ENCODE measurements around the gene ZNF516. TPM values are rescaled to one million over a fixed set of nuclear protein-coding genes. Genes with fewer than 3 reads are reported as not detected.
"Not testable (repeated sequence)": the region's sequence is repeated elsewhere in the genome, so short reads cannot be mapped to it uniquely, and the experiment has no call there.

ZNF516 gene
- total RNA-seq, 1 donor = 27.7 TPM

GRCh38 chr18:76487070-76487469 lies 8.0 kb downstream of the ZNF516 start:
- Histone ChIP-seq H3K4me1 (ENCODE audit: insufficient read depth, low read length) (peaks cover 86% of the 10 kb centered on the region), H3K27me3 (ENCODE audit: insufficient read depth, low read length) (no peaks in the 10 kb centered on the region), H3K9me3 (ENCODE audit: low read depth, low read length) (no peaks in the 10 kb centered on the region), H3K4me3 (ENCODE audit: low read length) (no peak overlapping the region)

DNA sequence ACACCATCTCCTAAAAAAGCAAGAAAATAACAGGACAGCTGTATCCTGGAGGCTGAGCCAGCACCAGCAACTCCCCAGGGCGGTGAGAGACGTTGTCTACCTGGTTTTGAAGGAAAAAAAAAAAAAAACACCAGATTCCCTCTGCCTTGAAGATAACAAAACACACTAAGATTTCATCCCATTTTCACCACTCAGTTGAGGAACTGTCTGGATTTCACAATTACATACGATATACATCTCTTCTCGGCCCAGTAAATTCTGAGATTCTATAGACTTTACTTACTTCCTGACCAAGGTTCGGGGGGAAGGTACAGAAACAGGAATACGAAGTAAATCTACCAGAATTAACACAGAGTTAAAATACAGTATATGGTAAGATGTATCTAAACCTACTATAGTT lies 8.5 kb downstream of the ZNF516 start:
- Histone ChIP-seq H3K4me1 (ENCODE audit: insufficient read depth, low read length) (peaks cover 83% of the 10 kb centered on the region), H3K4me3 (ENCODE audit: low read length) (no peak overlapping the region), H3K9me3 (ENCODE audit: low read depth, low read length) (no peaks in the 10 kb centered on the region), H3K27me3 (ENCODE audit: insufficient read depth, low read length) (no peaks in the 10 kb centered on the region)

GRCh38 chr18:76486038-76486437 lies 9.0 kb downstream of the ZNF516 start:
- Histone ChIP-seq H3K27me3 (ENCODE audit: insufficient read depth, low read length) (no peaks in the 10 kb centered on the region), H3K9me3 (ENCODE audit: low read depth, low read length) (no peaks in the 10 kb centered on the region), H3K4me1 (ENCODE audit: insufficient read depth, low read length) (peaks cover 87% of the 10 kb centered on the region), H3K4me3 (ENCODE audit: low read length) (no peak overlapping the region)

DNA sequence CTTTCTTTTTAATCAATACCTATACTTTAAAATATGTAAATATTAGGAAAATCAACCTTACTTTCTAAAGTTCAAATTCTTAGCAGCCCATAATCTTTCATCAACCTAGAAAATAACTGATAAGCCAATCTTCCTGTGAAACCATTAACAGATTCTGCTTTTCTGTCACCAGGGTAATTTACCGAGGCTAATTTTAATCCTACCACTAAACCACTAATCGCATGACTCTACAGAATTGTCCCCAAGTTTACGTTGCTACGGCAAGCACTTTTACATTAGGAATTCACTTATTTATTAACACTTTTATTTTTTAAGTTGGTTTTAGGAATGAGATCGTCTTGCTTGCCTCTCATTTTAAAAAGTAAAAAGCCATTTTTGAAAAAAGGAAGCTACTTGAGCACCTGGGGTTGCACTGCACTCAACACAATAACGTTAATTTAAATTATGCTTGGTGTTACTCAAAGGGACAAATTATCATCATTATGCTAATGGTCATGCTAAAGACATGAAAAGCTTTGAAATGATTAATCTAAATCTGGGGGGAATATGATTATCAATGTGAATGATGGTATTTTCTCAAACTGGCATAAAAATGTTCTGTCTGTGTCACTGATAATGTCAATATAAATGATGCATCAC lies 10.2 kb downstream of the ZNF516 start:
- Histone ChIP-seq H3K4me1 (ENCODE audit: insufficient read depth, low read length) (peaks cover 89% of the 10 kb centered on the region), H3K27me3 (ENCODE audit: insufficient read depth, low read length) (no peaks in the 10 kb centered on the region), H3K9me3 (ENCODE audit: low read depth, low read length) (no peaks in the 10 kb centered on the region)

GRCh38 chr18:76483780-76484179 lies 11.3 kb downstream of the ZNF516 start:
- peaks cover 90% of the 10 kb centered on the region for H3K4me1 ChIP-seq (ENCODE audit: insufficient read depth, low read length)
- no peak overlapping the region for H3K4me3 ChIP-seq (ENCODE audit: low read length)
- H3K9me3 ChIP-seq (ENCODE audit: low read depth, low read length) = no peaks in the 10 kb centered on the region
- H3K27me3 ChIP-seq (ENCODE audit: insufficient read depth, low read length) = no peaks in the 10 kb centered on the region

More for the DNA sequence above, 10.2 kb downstream of the ZNF516 start:
- H3K4me3 ChIP-seq (ENCODE audit: low read length) = no peak overlapping the region

- no peaks in the 10 kb centered on the region for H3K27me3 ChIP-seq (ENCODE audit: insufficient read depth, low read length)
- no peak overlapping the region for H3K4me3 ChIP-seq (ENCODE audit: low read length)
- no peaks in the 10 kb centered on the region for H3K9me3 ChIP-seq (ENCODE audit: low read depth, low read length)
- H3K4me1 ChIP-seq (ENCODE audit: insufficient read depth, low read length) = peaks cover 89% of the 10 kb centered on the region
Measured at GRCh38 chr18:76482971-76483691, 11.9 kb downstream of the ZNF516 start.

GRCh38 chr18:76482267-76482666 lies 12.8 kb downstream of the ZNF516 start:
- Histone ChIP-seq H3K27me3 (ENCODE audit: insufficient read depth, low read length) (no peaks in the 10 kb centered on the region), H3K4me3 (ENCODE audit: low read length) (no peak overlapping the region), H3K4me1 (ENCODE audit: insufficient read depth, low read length) (peaks cover 90% of the 10 kb centered on the region), H3K9me3 (ENCODE audit: low read depth, low read length) (no peaks in the 10 kb centered on the region)

GRCh38 chr18:76480913-76481312 lies 14.1 kb downstream of the ZNF516 start:
- Histone ChIP-seq H3K4me1 (ENCODE audit: insufficient read depth, low read length) (peaks cover 92% of the 10 kb centered on the region), H3K9me3 (ENCODE audit: low read depth, low read length) (no peaks in the 10 kb centered on the region), H3K4me3 (ENCODE audit: low read length) (no peak overlapping the region), H3K27me3 (ENCODE audit: insufficient read depth, low read length) (no peaks in the 10 kb centered on the region)

- H3K27me3 ChIP-seq (ENCODE audit: insufficient read depth, low read length) = no peaks in the 10 kb centered on the region
- no peak overlapping the region for H3K4me3 ChIP-seq (ENCODE audit: low read length)
- no peaks in the 10 kb centered on the region for H3K9me3 ChIP-seq (ENCODE audit: low read depth, low read length)
- peaks cover 90% of the 10 kb centered on the region for H3K4me1 ChIP-seq (ENCODE audit: insufficient read depth, low read length)
Measured at GRCh38 chr18:76479351-76480238, 15.4 kb downstream of the ZNF516 start.

DNA sequence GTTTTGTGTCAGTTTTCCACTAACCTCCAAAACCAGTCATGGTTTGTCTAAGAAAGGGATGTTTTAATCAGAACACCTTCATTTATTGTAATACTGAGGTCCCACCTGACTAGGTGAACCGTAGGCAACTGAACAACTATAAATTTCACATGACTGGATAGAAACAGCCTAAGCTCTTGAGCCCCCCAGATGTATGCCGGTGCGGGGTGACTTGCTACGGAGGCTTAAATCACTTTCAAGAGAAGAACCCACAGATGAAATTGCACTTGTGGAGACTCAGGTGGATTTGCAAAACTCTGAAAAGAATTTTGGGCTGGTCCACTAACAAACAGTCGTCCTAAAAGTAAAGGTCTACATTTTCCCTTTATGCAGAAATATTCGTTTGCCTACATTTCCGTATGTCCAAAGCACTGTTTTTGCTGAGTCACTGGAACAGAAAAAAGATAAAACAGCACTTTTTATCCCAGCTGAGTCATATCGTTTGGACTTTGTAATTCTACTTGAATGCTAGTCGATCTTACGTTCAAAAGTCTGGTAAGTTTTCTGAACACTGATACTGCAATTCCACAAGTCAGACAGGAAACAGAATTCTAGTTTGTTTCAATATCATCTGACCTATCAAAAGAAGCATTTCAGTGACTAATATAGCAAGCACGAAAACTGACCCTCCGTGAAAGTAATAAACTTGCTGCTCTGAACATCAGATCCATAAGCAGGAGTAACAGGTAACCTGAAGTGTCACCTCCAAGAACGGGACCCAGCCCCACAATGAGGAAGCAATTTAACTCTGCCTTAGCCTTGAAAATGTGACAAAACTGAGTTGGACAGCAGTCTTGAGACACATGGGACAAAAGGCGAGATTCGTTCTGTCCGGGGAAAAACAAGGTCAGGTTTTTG lies 18.1 kb downstream of the ZNF516 start:
- H3K4me3 ChIP-seq (ENCODE audit: low read length) = no peak overlapping the region
- H3K4me1 ChIP-seq (ENCODE audit: insufficient read depth, low read length) = peaks cover 83% of the 10 kb centered on the region
- H3K27me3 ChIP-seq (ENCODE audit: insufficient read depth, low read length) = no peaks in the 10 kb centered on the region
- H3K9me3 ChIP-seq (ENCODE audit: low read depth, low read length) = no peaks in the 10 kb centered on the region

DNA sequence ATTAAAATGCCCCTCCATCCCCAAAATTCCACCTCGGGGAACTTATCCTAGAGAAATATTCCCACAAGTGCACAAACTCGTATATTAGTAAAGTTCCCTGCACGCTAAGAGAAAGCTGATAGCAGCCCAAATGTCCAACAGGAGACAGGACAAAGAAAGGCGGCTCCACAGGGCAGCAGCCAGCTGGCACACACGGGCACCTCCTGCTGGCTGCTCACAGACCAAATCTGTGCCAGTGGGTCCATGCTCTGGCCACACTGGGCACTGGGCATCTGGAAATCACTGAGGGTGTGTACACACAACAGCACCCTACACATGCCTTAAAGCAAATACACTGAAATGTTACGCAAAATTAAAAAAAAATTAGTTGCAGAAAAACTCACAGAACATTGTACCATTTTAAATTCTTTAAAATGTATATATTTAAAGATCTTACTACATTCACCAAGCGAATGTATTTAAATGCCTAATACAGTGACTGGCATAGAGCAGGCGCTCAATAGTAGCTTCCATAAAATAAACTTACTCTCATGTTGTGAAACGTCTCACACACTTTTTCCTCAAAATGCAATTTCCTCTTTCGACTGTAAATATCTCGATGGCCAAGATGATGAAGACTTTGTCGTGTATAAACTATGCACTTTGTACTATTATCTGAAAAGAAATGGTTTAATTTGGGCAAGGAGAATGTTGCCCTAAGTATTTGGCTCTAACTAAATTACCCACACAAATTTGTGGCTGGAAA lies 19.4 kb downstream of the ZNF516 start:
- H3K4me1 ChIP-seq (ENCODE audit: insufficient read depth, low read length) = peaks cover 82% of the 10 kb centered on the region

GRCh38 chr18:76474824-76475223 lies 20.2 kb downstream of the ZNF516 start:
- no peak overlapping the region for H3K4me3 ChIP-seq (ENCODE audit: low read length)

More for the DNA sequence above, 19.4 kb downstream of the ZNF516 start:
- H3K27me3 ChIP-seq (ENCODE audit: insufficient read depth, low read length) = no peaks in the 10 kb centered on the region
- no peaks in the 10 kb centered on the region for H3K9me3 ChIP-seq (ENCODE audit: low read depth, low read length)
- H3K4me3 ChIP-seq (ENCODE audit: low read length) = no peak overlapping the region

GRCh38 chr18:76473521-76473920 lies 21.5 kb downstream of the ZNF516 start:
- not testable (repeated sequence) for H3K9me3 ChIP-seq (ENCODE audit: low read depth, low read length); H3K27me3 ChIP-seq (ENCODE audit: insufficient read depth, low read length); H3K4me3 ChIP-seq (ENCODE audit: low read length)
- H3K4me1 ChIP-seq (ENCODE audit: insufficient read depth, low read length) = peaks cover 74% of the 10 kb centered on the region

More at GRCh38 chr18:76474824-76475223, 20.2 kb downstream of the ZNF516 start:
- peaks cover 81% of the 10 kb centered on the region for H3K4me1 ChIP-seq (ENCODE audit: insufficient read depth, low read length)
- no peaks in the 10 kb centered on the region for H3K27me3 ChIP-seq (ENCODE audit: insufficient read depth, low read length)
- H3K9me3 ChIP-seq (ENCODE audit: low read depth, low read length) = no peaks in the 10 kb centered on the region

DNA sequence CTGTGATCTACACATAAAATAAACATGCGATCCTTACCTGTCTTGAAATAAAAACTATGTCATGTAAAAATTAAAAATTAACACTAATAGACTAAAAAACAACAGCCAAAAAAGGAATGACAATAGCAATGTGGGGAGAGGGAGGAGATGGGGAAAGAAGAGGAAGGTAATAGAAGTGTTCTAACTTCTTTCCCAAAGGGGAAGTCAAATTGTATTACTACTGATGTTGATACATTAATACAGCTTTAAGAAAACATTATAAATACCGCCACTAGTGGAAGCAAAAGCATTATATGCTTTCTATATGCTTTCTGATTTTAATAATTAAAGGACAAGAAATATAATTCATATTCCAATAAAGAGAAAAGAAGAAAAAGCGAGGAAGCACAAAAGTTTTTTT lies 22.2 kb downstream of the ZNF516 start:
- no peak overlapping the region for H3K4me3 ChIP-seq (ENCODE audit: low read length)
- peaks cover 77% of the 10 kb centered on the region for H3K4me1 ChIP-seq (ENCODE audit: insufficient read depth, low read length)
- no peaks in the 10 kb centered on the region for H3K9me3 ChIP-seq (ENCODE audit: low read depth, low read length)
- no peaks in the 10 kb centered on the region for H3K27me3 ChIP-seq (ENCODE audit: insufficient read depth, low read length)

All from mononuclear cell (primary cell).